A204.1 (cell line): ENCODE results near the gene KDM4E.
"Not testable (repeated sequence)": the region's sequence is repeated elsewhere in the genome, so short reads cannot be mapped to it uniquely, and the experiment has no call there.

ENCODE experiments used
- FAIRE-seq: peaks from 2 replicates; lab custom pipeline; 2012; peaks lifted over from hg19 to GRCh38; lab: Jason Lieb, UNC

Gene KDM4E

DNA sequence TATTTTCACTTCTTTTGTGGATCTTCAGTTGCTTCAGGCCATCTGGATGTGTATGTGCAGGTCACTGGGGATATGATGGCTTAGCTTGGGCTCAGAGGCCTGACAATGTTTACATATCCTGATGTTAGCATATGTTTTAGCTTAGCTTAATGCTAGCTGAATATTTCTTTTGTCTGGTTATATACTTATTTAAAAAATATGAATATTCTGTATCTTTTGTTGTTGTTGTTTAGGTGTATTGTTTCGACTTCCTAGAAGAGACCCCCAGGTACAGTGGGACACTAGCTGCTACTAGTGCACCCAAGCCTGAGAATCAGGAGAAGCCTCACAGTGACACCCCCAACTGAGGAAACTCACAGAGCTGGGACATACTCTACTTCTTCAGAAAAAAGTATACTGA lies at the start of gene KDM4E:
KDM4E (plus strand) TSS at position 301 of the 400 bp plus-strand sequence. CDS start 300 bp downstream, outside the sequence.
- no peak for FAIRE-seq

DNA sequence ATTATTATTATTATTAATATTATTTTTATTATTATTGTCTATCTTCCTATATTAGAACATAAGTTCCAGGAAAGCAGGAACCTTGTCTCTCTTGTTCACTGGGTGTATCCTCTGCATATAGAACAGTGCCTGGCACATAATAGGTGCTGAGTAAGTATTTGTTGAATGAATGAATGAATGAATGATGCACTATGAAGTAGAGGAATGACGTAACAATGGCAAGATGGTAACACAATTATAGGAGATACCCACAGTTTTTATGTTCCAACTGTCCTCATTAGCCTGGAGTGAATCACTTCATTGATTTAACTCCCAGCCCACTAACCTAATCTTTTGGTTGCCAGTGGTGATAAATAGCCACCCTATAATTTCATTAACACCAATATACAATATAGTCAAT lies 49.5 kb upstream of the KDM4E start:
- no peak for FAIRE-seq

GRCh38 chr11:94987378-94987777 lies 37.7 kb upstream of the KDM4E start:
- FAIRE-seq, result no peak

- FAIRE-seq, result no peak
Measured at GRCh38 chr11:94988748-94989147, 36.3 kb upstream of the KDM4E start.

- FAIRE-seq, result no peak
Measured at GRCh38 chr11:94993400-94993943, 31.6 kb upstream of the KDM4E start.

- FAIRE-seq, result no peak
Measured at GRCh38 chr11:94997437-94997836, 27.6 kb upstream of the KDM4E start.

DNA sequence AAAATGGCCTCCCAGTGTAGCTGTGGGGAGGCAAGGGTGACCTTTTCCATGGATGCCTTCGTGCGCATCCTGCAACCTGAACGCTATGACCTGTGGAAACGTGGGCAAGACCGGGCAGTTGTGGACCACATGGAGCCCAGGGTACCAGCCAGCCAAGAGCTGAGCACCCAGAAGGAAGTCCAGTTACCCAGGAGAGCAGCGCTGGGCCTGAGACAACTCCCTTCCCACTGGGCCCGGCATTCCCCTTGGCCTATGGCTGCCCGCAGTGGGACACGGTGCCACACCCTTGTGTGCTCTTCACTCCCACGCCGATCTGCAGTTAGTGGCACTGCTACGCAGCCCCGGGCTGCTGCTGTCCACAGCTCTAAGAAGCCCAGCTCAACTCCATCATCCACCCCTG lies 26.8 kb upstream of the KDM4E start:
- no peak for FAIRE-seq

- FAIRE-seq, result no peak
Measured at GRCh38 chr11:95003716-95004115, 21.3 kb upstream of the KDM4E start.

DNA sequence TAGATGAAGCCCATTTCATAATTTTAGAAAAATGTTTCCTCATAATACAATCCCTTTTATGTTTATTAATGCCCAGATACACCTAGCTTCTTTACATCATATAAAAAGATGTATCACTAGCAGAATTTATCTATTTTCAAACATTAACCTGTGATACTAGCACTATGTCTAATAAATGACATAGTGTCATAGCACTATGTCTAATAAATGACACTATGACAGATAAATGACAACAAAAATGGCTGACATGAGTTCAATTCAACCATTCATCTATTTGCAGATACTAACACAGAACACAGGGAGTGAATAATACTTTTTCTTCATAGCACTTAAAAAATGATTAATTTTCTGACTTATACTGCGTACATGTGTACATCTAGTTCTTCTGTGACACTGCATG lies 19.4 kb upstream of the KDM4E start:
- FAIRE-seq, result no peak

DNA sequence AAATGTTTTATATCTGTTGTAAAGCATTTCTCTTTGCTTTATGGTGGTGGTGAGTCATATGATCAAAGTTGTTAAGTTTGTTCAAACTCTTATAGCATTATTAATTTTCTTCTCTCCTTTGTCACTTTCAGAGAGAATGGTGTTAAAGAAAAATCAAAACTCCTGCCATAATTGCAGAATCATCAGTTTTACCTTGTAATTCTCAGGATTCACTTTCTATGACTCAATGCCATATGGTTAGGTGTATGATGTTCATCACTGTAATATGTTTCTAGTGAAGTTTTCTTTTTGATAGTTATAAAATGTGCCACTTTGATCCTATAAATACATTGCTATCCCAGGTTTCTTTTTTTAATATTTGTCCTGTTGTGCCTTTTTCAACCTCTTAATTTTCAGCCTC lies 13.7 kb upstream of the KDM4E start:
- FAIRE-seq, result no peak

DNA sequence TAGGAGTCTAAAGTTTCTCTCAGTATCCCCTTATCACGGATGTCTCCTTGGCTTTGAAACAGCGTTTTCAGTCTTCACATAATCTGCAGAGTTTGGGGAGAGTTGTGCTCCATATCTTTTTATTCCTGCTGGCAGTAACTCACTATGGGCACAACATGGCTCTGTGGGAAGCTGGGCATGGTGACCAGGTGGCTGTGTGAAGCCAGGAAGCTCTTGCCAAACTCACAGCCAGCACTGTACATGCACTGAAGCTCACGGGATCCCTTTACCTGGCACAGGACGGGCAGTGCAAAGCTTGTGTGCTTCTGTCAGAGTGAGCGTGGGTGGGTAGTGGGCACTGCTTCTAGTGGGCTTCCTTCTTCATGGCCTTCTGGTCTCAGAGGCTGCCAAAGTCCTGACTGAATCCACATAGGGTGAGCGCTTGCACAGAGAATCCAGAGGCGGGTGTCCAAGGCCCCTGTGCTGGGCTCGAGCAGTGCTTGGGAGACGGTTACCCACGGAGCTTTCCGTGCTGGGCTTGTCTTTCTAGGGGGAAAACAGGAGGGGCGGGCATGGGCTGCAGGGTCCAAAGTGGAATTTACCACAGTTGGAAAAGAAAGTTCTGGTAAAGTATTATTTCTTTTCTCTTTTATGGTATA lies 10.8 kb upstream of the KDM4E start:
- FAIRE-seq, result no peak

DNA sequence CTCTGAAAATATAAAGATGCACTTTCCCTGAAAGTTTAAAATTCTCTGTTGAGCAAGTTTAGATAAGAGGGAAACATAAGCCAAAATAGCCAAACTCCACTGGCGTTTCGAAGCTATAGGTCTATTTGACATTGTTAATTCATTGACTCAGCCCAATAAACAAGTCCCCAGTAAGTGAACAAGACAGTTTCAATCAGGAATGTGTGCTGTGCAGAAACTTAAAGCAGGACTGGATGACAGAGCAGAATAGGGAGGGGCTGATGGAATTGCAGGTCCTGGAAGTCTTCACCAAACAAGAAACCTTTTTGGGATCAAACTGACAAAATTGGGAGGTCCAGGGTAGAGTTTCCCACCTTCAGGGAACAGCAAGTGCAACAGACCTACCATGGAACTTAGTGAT lies 8.9 kb upstream of the KDM4E start:
- FAIRE-seq, result no peak

GRCh38 chr11:95021468-95021867 lies 3.6 kb upstream of the KDM4E start:
- not testable (repeated sequence) for FAIRE-seq

DNA sequence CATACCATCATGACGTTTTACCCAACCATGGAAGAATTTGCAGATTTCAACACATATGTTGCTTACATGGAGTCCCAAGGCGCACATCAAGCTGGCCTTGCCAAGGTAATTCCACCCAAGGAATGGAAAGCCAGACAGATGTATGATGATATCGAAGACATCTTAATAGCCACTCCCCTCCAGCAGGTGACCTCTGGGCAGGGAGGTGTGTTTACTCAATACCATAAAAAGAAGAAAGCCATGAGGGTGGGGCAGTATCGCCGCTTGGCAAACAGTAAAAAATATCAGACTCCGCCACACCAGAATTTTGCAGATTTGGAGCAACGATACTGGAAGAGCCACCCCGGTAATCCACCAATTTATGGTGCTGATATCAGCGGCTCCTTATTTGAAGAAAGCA lies 536 bp downstream of the KDM4E start:
- not testable (repeated sequence) for FAIRE-seq

DNA sequence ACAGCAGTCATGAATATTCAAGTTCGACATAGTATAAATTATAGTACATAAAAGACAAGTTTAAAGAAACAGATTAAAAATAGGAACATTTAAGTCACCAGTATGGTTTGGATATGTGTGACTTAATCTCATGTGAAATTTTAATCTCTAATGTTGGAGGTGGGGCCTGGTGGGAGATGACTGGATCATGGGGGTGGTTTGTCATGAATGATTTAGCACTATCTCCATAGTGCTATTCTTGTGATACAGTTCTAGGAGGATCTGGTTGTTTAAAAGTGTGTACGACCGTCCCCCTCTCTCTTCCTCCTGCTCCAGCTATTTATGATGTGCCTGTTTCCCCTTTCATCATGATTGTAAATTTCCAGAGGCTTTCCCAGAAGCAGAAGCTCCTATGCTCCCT lies 3.3 kb downstream of the KDM4E start:
- FAIRE-seq, result no peak

DNA sequence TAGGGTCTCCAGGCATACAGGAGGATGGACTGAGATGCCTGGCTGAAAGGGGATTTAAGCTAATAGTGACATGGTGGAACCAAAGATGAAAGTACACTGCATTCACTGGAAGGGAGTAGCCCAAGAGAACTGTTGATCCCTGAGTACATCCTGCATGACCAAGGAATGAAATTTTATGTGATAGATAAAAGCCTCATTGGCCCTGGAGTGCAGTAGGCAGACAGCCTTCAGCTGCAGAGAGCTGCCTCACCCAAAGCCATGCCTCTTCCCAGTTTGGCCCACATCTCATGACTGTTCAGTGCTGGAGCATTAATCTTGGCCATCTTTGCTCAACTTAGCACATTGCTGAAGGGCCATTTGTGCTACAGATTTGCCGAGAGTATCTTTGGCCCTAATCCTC lies 8.0 kb downstream of the KDM4E start:
- FAIRE-seq, result no peak

- no peak for FAIRE-seq
Measured at GRCh38 chr11:95035316-95035715, 10.3 kb downstream of the KDM4E start.

- not testable (repeated sequence) for FAIRE-seq
Measured at GRCh38 chr11:95037356-95038035, 12.4 kb downstream of the KDM4E start.

DNA sequence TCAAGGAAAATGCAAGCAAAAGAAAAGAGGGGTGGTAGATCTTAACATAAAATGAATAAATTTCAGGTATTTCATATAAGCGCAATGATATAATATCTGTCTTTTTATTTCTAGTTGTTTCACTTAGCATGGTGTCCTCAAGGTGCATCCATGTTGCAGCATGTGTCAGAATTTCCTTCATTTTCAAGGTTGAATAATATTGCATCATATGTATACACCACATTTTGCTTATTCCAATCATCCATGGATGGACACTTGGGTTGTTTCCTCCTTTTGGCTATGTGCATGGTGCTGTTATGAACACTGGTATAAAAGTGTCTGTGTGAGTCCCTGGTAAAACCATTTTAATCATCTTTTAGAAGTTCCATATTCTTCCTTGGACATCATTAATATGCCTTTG lies 17.2 kb downstream of the KDM4E start:
- no peak for FAIRE-seq

GRCh38 chr11:95042906-95043305 lies 17.8 kb downstream of the KDM4E start:
- FAIRE-seq, result no peak

- no peak for FAIRE-seq
Measured at GRCh38 chr11:95044010-95044409, 19.0 kb downstream of the KDM4E start.

DNA sequence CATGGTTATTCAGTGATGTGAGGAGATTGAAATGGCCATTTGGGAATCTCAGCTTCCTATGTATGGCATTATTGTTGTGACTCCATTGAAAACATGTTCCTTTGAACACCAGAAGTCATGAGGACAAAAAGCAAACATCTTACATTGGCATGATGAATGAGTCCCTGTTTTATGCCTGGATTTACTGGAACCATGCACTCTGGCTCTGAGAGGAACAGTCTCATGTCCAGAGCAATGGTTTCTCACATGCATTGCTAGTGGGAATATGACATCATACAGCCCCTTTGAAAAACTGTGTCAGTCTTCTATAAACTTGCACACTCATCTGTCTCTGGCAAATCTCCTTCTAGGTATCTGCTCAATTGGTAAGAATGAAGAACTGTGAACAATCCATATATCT lies 20.8 kb downstream of the KDM4E start:
- FAIRE-seq, result no peak

GRCh38 chr11:95049122-95049521 lies 24.1 kb downstream of the KDM4E start, which contains the start of gene KDM4F:
KDM4F (plus strand) TSS chr11:95049422.
- not testable (repeated sequence) for FAIRE-seq
